Right lobe of liver (tissue), 6 donors: ENCODE data around the gene SMR3A. TPM values are rescaled to one million over a fixed set of nuclear protein-coding genes. Genes with fewer than 3 reads are reported as not detected.

Experiments
- ATAC-seq, 4 donors: fragments of 200-7000 bp; cut with Tn5 transposase; one replicate each; pipeline ENCODE4 v1.9.1; 2020; ENCODE audit warnings: mild to moderate bottlenecking in 4 of 4, moderate library complexity in 4 of 4
- DNase-seq, 3 donors: peaks; one replicate each; pipeline ENCODE4 v3.0.0-alpha.2; 2020
- H3K27ac ChIP-seq, 3 donors: fragments of 200-600 bp; one replicate each; pipeline ENCODE4 v1.8.0; 2022
- H3K27me3 ChIP-seq, 2 donors: fragments of 200-600 bp; one replicate each; pipeline ENCODE4 v1.8.0; 2022
- H3K36me3 ChIP-seq, 4 donors: fragments of 200-600 bp; sonication (generic) in 1 of 4; one replicate each; pipeline versions ENCODE4 v1.5.1 to v1.8.0; 2017 to 2022; ENCODE audit warnings: control low read depth in 1 of 4
- H3K4me1 ChIP-seq, 4 donors: fragments of 200-600 bp; sonication (generic) in 1 of 4; one replicate each; pipeline versions ENCODE4 v1.5.1 to v1.8.0; 2017 to 2022; ENCODE audit warnings: control low read depth in 1 of 4
- H3K4me3 ChIP-seq, 3 donors: fragments of 200-600 bp; one replicate each; pipeline ENCODE4 v1.8.0; 2022
- H3K9me3 ChIP-seq, 4 donors: fragments of 200-600 bp; sonication (generic) in 1 of 4; one replicate each; pipeline versions ENCODE4 v1.5.1 to v1.8.0; 2017 to 2022; ENCODE audit warnings: control low read depth in 1 of 4
- POLR2A ChIP-seq: fragments of 450-650 bp; IDR thresholded peaks from one replicate; pipeline ENCODE4 v1.6.1; 2017; ENCODE audit warnings: antibody characterized with exemption, mild to moderate bottlenecking
- WGBS: methylation state at CpG from one replicate; pipeline ENCODE4 v1.1.6; 2018; ENCODE audit warnings: low coverage, low lambda C conversion rate; ENCODE audit not compliant: insufficient coverage; ENCODE audit errors: missing lambda C conversion rate; 5-methylcytosine and 5-hydroxymethylcytosine counted together
- intact Hi-C, 2 donors: fragments of 100-400 bp; cut with DNase I; formaldehyde crosslinking; loops; one replicate each; pipeline versions ENCODE4 v1.11.2 to v1.14.1; 2022
- total RNA-seq, 6 experiments: library from RNA; depleted of rRNA in 2 of 6; stranded (reverse); fragments of >200 nt in 2 of 6; fragmentation: NEBNext Ultra II Directional in 3 of 6; extraction: Animal tissue kit (Norgen Biotek cat#: 25700) in 3 of 6; gene quantifications; one replicate each; pipeline versions ENCODE4 v1.1.0 to v1.2.4, GENCODE V29; 2016 to 2023
- TF ChIP-seq, protein P1 (sequence below), 4 donors: fragments of 200-600 bp in 3 of 4; fragments of 450-650 bp in 1 of 4; IDR thresholded peaks; one replicate each; pipeline versions ENCODE4 v1.5.1 to v1.8.0; 2016 to 2022; ENCODE audit warnings: antibody characterized with exemption in 4 of 4, mild to moderate bottlenecking in 2 of 4
- donor health status: DM: no; HTN: yes; CAD: no.
- donor health status: DM: no; HTN: no; CAD: no.
- donor health status: DM: no; HTN: no; CAD: no.
- donor health status: DM: no; HTN: yes; CAD: no.
- donor health status: DM: no; HTN: yes; CAD: no.

SMR3A gene
- total RNA-seq, 6 experiments from 2014 or later = not detected

DNA sequence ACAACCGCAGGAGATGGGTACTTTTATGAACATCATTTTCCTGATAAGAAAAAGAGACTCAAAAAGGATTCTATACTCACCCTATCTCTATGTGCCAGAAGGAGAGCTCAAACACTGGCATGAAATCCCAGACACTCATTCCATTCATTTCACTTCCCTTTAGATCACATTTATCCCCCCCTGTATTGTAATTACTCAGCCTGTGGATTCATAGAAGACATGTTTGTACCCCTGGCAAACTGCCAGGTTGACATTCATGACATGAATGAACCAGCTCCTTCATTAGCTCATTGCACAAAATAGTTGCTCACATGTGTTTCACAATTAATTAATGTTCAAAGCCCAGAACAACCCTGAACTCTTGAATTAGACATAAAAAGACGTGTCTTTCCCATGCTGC lies 4.9 kb downstream of the SMR3A start:
- ATAC-seq (no peak), DNase-seq (no peak)
- H3K9me3 ChIP-seq = no peaks in the 10 kb centered on the region
- 40% methylated on average over 2 of the region's 2 CpGs for WGBS
- no peaks in the 10 kb centered on the region for H3K36me3 ChIP-seq
- TF ChIP-seq POLR2A = no peak
- TF ChIP-seq, protein P1, sequence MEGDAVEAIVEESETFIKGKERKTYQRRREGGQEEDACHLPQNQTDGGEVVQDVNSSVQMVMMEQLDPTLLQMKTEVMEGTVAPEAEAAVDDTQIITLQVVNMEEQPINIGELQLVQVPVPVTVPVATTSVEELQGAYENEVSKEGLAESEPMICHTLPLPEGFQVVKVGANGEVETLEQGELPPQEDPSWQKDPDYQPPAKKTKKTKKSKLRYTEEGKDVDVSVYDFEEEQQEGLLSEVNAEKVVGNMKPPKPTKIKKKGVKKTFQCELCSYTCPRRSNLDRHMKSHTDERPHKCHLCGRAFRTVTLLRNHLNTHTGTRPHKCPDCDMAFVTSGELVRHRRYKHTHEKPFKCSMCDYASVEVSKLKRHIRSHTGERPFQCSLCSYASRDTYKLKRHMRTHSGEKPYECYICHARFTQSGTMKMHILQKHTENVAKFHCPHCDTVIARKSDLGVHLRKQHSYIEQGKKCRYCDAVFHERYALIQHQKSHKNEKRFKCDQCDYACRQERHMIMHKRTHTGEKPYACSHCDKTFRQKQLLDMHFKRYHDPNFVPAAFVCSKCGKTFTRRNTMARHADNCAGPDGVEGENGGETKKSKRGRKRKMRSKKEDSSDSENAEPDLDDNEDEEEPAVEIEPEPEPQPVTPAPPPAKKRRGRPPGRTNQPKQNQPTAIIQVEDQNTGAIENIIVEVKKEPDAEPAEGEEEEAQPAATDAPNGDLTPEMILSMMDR (IDR thresholded peaks at IDR 0.05) = no peak
- intact Hi-C loops = no loop called here
- H3K4me1 ChIP-seq = no peaks in the 10 kb centered on the region
- no peaks in the 10 kb centered on the region for H3K27me3 ChIP-seq
- H3K4me3 ChIP-seq = no peak overlapping the region
- H3K27ac ChIP-seq = no peak overlapping the region

DNA sequence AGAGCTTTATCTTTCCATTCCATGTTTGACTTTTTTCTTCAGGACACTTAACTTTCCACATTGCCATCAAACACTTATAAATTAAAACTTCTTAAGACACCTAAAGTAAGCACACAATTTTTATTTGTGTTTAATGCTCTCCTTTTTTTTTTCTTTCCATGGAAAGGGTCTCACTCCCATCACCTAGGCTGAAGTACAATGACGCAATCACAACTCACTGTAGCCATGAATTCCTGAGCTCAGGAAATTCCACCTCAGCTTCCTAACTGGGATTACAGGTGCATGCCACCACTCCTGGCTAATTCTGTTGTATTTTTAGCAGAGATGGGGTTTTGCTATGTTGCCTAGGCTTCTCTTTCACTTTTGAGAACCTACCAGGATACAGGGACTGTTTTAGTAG lies 7.3 kb downstream of the SMR3A start:
- Histone ChIP-seq H3K36me3 (no peaks in the 10 kb centered on the region), H3K4me1 (no peaks in the 10 kb centered on the region), H3K27ac (no peak overlapping the region), H3K4me3 (no peak overlapping the region), H3K27me3 (no peaks in the 10 kb centered on the region), H3K9me3 (no peaks in the 10 kb centered on the region)
- intact Hi-C loops = no loop called here
- DNase-seq (no peak), ATAC-seq (no peak)
- TF ChIP-seq, protein P1 (IDR thresholded peaks at IDR 0.05) = no peak
- no peak for TF ChIP-seq POLR2A
- WGBS = 90% methylated on average over 1 of the region's 1 CpG

DNA sequence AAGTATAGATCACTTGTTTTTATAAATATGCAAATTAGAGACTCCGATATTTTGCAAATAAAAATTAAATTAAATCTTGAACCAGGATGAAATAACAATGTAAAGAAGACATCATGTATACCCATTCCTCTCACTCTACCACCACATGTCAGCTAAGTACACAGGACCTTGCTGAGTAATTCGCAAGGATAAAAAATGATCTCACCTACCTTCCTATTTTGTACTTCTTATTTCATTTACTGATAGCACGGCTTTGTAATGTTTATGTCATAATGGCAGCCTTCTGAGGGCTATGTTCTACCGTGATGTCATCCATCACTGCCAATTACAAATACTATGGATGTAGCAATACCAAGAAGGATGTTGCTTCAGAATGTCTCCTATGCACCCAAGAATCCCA lies 11.4 kb downstream of the SMR3A start:
- no peaks in the 10 kb centered on the region for H3K4me1 ChIP-seq
- no peak for ATAC-seq
- H3K27ac ChIP-seq = no peak overlapping the region
- H3K27me3 ChIP-seq = no peaks in the 10 kb centered on the region
- no peak overlapping the region for H3K4me3 ChIP-seq
- no peak for DNase-seq
- H3K36me3 ChIP-seq = no peaks in the 10 kb centered on the region
- intact Hi-C loops = no loop called here
- H3K9me3 ChIP-seq = no peaks in the 10 kb centered on the region
- WGBS = 58% methylated on average over 4 of the region's 4 CpGs
- TF ChIP-seq, protein P1 (IDR thresholded peaks at IDR 0.05) = no peak
- TF ChIP-seq POLR2A = no peak

DNA sequence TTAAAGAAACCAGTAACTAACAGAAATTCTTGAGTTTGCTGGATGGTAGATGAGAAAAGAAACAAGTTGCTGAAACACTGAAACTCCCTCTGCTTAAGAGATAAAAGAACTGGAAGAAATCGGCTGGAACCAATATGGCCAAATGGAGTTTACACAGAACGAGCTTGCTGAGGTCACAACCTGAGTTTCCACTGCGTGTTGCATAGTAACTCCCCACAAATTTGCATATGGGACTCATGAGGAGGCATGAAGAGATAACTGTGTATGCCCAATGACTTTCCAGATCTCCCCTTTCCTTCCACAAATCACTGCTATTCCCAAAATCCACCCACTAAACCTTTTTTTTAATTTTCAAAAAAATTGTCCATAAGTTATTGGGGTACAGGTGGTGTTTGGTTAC lies 12.2 kb downstream of the SMR3A start:
- Histone ChIP-seq H3K36me3 (no peaks in the 10 kb centered on the region), H3K27ac (no peak overlapping the region), H3K9me3 (no peaks in the 10 kb centered on the region), H3K4me1 (no peaks in the 10 kb centered on the region), H3K27me3 (no peaks in the 10 kb centered on the region), H3K4me3 (no peak overlapping the region)
- intact Hi-C loops = no loop called here
- WGBS = 50% methylated on average over 3 of the region's 3 CpGs
- ATAC-seq (no peak), DNase-seq (no peak)
- TF ChIP-seq, protein P1 (IDR thresholded peaks at IDR 0.05) = no peak
- no peak for TF ChIP-seq POLR2A

DNA sequence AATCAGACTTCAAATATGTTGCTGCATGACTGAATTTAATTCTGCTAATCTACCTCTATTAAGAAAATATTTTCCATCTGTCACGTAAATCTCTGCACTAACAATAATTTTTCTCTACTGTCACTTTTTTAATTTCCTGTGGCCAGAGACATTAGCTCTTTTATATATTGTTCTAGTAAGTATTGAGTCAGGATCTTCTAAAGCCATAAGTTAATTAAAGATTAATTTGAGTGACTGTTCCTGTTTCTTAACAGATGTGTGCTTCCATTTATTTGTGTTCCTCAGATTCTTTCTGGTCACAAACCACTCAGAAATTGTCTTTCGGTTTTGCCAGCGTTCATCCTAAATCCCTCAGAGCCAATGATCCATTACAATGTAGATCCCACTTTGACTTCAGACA lies 20.0 kb downstream of the SMR3A start:
- Histone ChIP-seq H3K27me3 (no peaks in the 10 kb centered on the region), H3K4me3 (no peak overlapping the region), H3K9me3 (no peaks in the 10 kb centered on the region), H3K27ac (no peak overlapping the region), H3K4me1 (no peaks in the 10 kb centered on the region), H3K36me3 (no peaks in the 10 kb centered on the region)
- TF ChIP-seq POLR2A = no peak
- TF ChIP-seq, protein P1 (IDR thresholded peaks at IDR 0.05) = no peak
- intact Hi-C loops = no loop called here
- 65% methylated on average over 3 of the region's 3 CpGs for WGBS
- DNase-seq (no peak), ATAC-seq (no peak)
